Neural crest cell (in vitro differentiated cells): ENCODE measurements around the gene CASP7. TPM values are rescaled to one million over a fixed set of nuclear protein-coding genes. Genes with fewer than 3 reads are reported as not detected.

ENCODE experiments used
- DNase-seq: peaks from one replicate; pipeline ENCODE4 v3.0.0; 2021; ENCODE audit warnings: low read depth, mixed read lengths, low spot score
- H3K27ac Mint-ChIP-seq: one replicate; pipeline ENCODE4 v1.8.0; 2021; ENCODE audit warnings: mild to moderate bottlenecking, mixed read lengths; ENCODE audit not compliant: unreplicated experiment
- H3K27me3 Mint-ChIP-seq: 2 replicates; pipeline ENCODE4 v1.8.0; 2021; ENCODE audit warnings: low read depth, mild to moderate bottlenecking, mixed read lengths
- H3K36me3 Mint-ChIP-seq: 2 replicates; pipeline ENCODE4 v1.8.0; 2021; ENCODE audit warnings: low read depth, mild to moderate bottlenecking, mixed read lengths
- H3K4me1 Mint-ChIP-seq: 2 replicates; pipeline ENCODE4 v1.8.0; 2021; ENCODE audit warnings: mixed read lengths
- H3K4me3 Mint-ChIP-seq: one replicate; pipeline ENCODE4 v1.8.0; 2021; ENCODE audit warnings: mild to moderate bottlenecking, mixed read lengths
- H3K9me3 Mint-ChIP-seq: 2 replicates; pipeline ENCODE4 v1.8.0; 2021; ENCODE audit warnings: mixed read lengths
- total RNA-seq: library from RNA; stranded (reverse); gene quantifications from 2 replicates; pipeline ENCODE4 v1.2.1, GENCODE V29; 2021
- TF ChIP-seq, protein P1 (sequence below): fragments of 200-600 bp; sonication (generic); conservative IDR thresholded peaks from 2 replicates; pipeline ENCODE4 v1.5.0; 2021; ENCODE audit warnings: antibody characterized with exemption, mild to moderate bottlenecking

Gene CASP7
- total RNA-seq, 1 donor from 2014 or later, result 16.6 TPM

DNA sequence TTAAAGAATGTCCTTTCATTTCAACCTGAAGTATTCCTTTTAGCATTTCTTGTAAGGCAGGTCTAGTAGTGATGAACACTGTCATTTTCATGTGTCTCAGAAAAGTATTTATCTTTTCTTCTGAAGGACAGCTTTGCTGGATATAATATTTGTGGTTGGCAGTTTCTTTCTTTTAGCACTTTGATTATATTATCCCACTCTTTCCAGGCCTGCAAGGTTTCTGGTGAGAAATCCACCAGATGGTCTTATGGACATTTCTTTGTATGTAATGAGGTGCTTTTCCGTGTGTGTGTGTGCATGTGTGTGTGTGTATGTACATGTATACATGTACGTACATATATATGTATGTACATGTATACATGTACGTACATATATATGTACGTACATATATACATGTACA is 7.3 kb downstream of the CASP7 start:
- peaks cover 34% of the 10 kb centered on the region for H3K9me3 Mint-ChIP-seq

DNA sequence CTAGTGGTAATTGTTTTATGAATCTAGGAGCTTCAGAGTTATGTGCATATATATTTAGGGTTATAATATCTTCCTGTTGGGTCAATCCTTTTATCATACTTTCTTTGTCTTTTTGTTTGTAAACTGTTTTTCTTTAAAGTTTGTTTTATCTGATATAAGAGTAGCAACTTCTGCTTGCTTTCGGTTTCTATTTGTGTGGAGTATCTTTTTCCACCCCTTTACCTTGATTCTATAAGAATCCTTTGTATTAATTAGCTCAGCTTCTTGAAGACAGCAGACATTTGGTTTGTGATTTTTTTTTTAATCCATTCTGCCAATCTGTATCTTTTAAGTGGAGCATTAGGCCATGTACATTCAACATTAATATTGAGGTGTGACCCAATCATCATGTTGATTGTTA is 9.3 kb downstream of the CASP7 start:
- H3K27ac Mint-ChIP-seq, result no peak overlapping the region
- no peak overlapping the region for H3K4me3 Mint-ChIP-seq
- H3K27me3 Mint-ChIP-seq, result no peaks in the 10 kb centered on the region
- peaks cover 65% of the 10 kb centered on the region for H3K36me3 Mint-ChIP-seq
- TF ChIP-seq, protein P1, sequence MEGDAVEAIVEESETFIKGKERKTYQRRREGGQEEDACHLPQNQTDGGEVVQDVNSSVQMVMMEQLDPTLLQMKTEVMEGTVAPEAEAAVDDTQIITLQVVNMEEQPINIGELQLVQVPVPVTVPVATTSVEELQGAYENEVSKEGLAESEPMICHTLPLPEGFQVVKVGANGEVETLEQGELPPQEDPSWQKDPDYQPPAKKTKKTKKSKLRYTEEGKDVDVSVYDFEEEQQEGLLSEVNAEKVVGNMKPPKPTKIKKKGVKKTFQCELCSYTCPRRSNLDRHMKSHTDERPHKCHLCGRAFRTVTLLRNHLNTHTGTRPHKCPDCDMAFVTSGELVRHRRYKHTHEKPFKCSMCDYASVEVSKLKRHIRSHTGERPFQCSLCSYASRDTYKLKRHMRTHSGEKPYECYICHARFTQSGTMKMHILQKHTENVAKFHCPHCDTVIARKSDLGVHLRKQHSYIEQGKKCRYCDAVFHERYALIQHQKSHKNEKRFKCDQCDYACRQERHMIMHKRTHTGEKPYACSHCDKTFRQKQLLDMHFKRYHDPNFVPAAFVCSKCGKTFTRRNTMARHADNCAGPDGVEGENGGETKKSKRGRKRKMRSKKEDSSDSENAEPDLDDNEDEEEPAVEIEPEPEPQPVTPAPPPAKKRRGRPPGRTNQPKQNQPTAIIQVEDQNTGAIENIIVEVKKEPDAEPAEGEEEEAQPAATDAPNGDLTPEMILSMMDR, result no peak
- H3K9me3 Mint-ChIP-seq, result peaks cover 35% of the 10 kb centered on the region
- H3K4me1 Mint-ChIP-seq, result no peaks in the 10 kb centered on the region
- DNase-seq, result no peak

More for the DNA sequence above, 7.3 kb downstream of the CASP7 start:
- H3K4me3 Mint-ChIP-seq, result no peak overlapping the region
- TF ChIP-seq, protein P1, result no peak
- H3K36me3 Mint-ChIP-seq, result peaks cover 56% of the 10 kb centered on the region
- no peak for DNase-seq
- peaks cover 4% of the 10 kb centered on the region for H3K4me1 Mint-ChIP-seq
- H3K27me3 Mint-ChIP-seq, result no peaks in the 10 kb centered on the region
- H3K27ac Mint-ChIP-seq, result no peak overlapping the region

DNA sequence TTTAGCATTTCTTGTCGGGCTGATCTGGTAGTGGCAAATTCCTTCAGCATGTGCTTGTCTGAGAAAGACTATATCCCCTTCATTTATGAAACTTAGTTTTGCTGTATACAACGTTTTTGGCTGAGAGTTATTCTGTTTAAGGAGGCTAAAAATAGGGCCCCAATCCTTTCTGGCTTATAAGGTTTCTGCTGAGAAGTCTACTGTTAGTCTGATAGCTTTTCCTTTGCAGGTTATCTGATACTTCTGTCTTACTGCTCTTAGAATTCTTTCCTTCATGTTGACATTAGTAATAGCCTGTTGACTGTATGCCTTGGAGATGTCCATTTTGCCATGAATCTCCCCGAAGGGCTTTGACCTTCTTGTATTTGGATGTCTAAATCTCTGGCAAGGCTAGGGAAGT is 9.9 kb downstream of the CASP7 start:
- Mint-ChIP-seq H3K4me3 (no peak overlapping the region), H3K27ac (no peak overlapping the region), H3K9me3 (peaks cover 32% of the 10 kb centered on the region), H3K4me1 (no peaks in the 10 kb centered on the region), H3K36me3 (peaks cover 64% of the 10 kb centered on the region), H3K27me3 (no peaks in the 10 kb centered on the region)
- no peak for DNase-seq
- TF ChIP-seq, protein P1, result no peak

DNA sequence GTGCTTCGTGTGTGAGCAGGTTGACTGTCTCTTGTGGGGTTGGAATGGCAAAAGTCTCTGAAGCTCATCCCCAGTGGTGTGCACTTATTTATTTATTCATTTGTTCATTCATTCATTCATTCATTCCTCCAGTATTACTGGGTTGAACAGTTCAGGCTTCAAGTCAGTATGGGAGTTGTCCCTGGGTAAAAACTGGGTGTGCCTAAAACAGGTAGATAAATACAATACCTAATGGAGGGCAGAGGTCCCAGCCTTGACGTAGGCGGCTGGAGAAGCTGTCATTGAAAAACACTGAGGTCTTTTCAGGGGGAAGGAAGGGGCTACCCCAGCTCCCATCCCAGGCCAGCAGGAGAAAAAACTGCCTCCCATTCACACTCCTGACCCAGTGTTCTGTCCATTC is 11.0 kb downstream of the CASP7 start:
- Mint-ChIP-seq H3K27ac (no peak overlapping the region), H3K9me3 (peaks cover 29% of the 10 kb centered on the region), H3K36me3 (peaks cover 66% of the 10 kb centered on the region)

DNA sequence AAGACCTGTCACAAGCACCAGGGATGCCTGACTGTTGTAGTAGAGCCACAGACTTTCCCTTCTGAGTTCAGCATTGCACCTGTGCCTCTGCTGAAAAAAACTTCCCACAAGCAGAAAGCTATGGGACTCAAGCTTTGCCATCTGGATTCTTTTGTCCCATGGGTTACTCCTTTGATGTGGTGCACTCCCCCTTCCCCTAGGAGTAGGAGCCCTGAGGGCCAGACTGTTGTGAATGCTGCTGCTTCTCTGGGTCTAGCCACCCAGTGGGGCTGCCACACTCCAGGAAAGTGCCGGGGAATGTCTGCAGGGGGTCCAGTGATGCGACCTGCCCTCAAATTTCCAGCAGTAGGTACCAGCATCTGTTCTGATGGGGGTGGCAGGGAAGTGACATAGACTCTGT is 11.7 kb downstream of the CASP7 start:
- no peak for DNase-seq
- H3K36me3 Mint-ChIP-seq, result peaks cover 66% of the 10 kb centered on the region
- H3K27ac Mint-ChIP-seq, result no peak overlapping the region
- peaks cover 30% of the 10 kb centered on the region for H3K9me3 Mint-ChIP-seq
- TF ChIP-seq, protein P1, result no peak
- H3K27me3 Mint-ChIP-seq, result no peaks in the 10 kb centered on the region
- no peak overlapping the region for H3K4me3 Mint-ChIP-seq
- H3K4me1 Mint-ChIP-seq, result no peaks in the 10 kb centered on the region

More for the DNA sequence above, 11.0 kb downstream of the CASP7 start:
- no peaks in the 10 kb centered on the region for H3K27me3 Mint-ChIP-seq
- DNase-seq, result no peak
- no peaks in the 10 kb centered on the region for H3K4me1 Mint-ChIP-seq
- TF ChIP-seq, protein P1, result no peak
- H3K4me3 Mint-ChIP-seq, result no peak overlapping the region

DNA sequence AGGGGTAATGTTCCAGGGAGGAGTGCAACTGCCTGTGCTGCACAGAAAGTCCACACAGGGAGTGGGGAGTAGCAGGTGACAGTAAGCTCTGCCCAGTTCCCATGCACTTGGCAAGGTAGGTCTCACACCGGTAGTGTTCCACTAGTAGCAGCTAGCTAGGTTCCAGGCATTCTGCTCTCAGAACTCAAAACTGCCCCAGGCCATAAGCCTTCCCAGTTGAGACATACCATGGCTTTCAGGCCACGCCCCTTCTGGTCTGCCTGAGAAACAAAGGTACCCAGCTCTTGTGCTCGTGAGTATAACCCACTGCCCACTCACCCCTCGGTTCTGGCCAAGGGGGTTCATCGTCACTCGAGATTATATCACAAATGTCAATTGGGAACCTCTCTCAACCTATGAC is 12.6 kb downstream of the CASP7 start:
- Mint-ChIP-seq H3K4me1 (no peaks in the 10 kb centered on the region), H3K9me3 (peaks cover 27% of the 10 kb centered on the region), H3K27me3 (no peaks in the 10 kb centered on the region)

More for the DNA sequence above, 12.6 kb downstream of the CASP7 start:
- Mint-ChIP-seq H3K4me3 (no peak overlapping the region), H3K27ac (no peak overlapping the region), H3K36me3 (peaks cover 63% of the 10 kb centered on the region)
- TF ChIP-seq, protein P1, result no peak
- DNase-seq, result no peak
